ENCODE data around the gene PSAPL1.

The PSAPL1 gene

GRCh38 chr4:7422898-7423180 is 11.9 kb downstream of the PSAPL1 start:
- Histone ChIP-seq H3K4me2 (ENCODE audit: insufficient read depth, low read length) (no peak overlapping the region), H3K27me3 (ENCODE audit: insufficient read depth, low read length, poor library complexity) (no peaks in the 10 kb centered on the region)

GRCh38 chr4:7422151-7422897 is 12.4 kb downstream of the PSAPL1 start:
- no peak overlapping the region for H3K4me2 ChIP-seq (ENCODE audit: insufficient read depth, low read length)
- H2AFZ ChIP-seq (ENCODE audit: low read depth, low read length), result no peak overlapping the region
- H3K27me3 ChIP-seq (ENCODE audit: insufficient read depth, low read length, poor library complexity), result no peaks in the 10 kb centered on the region
- H3K27ac ChIP-seq (ENCODE audit: low read length), result no peak overlapping the region
- no peaks in the 10 kb centered on the region for H3K9me3 ChIP-seq (ENCODE audit: insufficient read depth, low read length, severe bottlenecking)
- no peaks in the 10 kb centered on the region for H3K36me3 ChIP-seq (ENCODE audit: insufficient read depth, low read length)
- ATAC-seq (ENCODE audit: insufficient read depth, low read depth) (no peak), DNase-seq (no peak)
- H3K79me2 ChIP-seq (ENCODE audit: insufficient read depth, low read length), result no peaks in the 10 kb centered on the region
- no peaks in the 10 kb centered on the region; the same call in 1 of the 2 replicates for H4K20me1 ChIP-seq (ENCODE audit: insufficient read depth, low read length)
- no peak for TF ChIP-seq CTCF (IDR thresholded peaks at IDR 0.05; ENCODE audit: borderline replicate concordance, extremely low read depth, low read length, poor library complexity, severe bottlenecking)
- no peaks in the 10 kb centered on the region for H3K4me1 ChIP-seq (ENCODE audit: insufficient read depth, low read length)
- H3K9ac ChIP-seq (ENCODE audit: low read depth, low read length), result no peak overlapping the region
- H3K4me3 ChIP-seq (ENCODE audit: low read depth in 1 of 2, low read length in 2 of 2), result no peak overlapping the region

More at GRCh38 chr4:7422898-7423180, 11.9 kb downstream of the PSAPL1 start:
- ATAC-seq (ENCODE audit: insufficient read depth, low read depth), result no peak
- Histone ChIP-seq H3K9ac (ENCODE audit: low read depth, low read length) (no peak overlapping the region), H3K4me3 (ENCODE audit: low read depth in 1 of 2, low read length in 2 of 2) (no peak overlapping the region), H3K79me2 (ENCODE audit: insufficient read depth, low read length) (no peaks in the 10 kb centered on the region), H3K4me1 (ENCODE audit: insufficient read depth, low read length) (no peaks in the 10 kb centered on the region), H3K27ac (ENCODE audit: low read length) (no peak overlapping the region), H2AFZ (ENCODE audit: low read depth, low read length) (no peak overlapping the region), H4K20me1 (ENCODE audit: insufficient read depth, low read length) (no peaks in the 10 kb centered on the region; the same call in 1 of the 2 replicates), H3K36me3 (ENCODE audit: insufficient read depth, low read length) (no peaks in the 10 kb centered on the region), H3K9me3 (ENCODE audit: insufficient read depth, low read length, severe bottlenecking) (no peaks in the 10 kb centered on the region)
- no peak for DNase-seq
- no peak for TF ChIP-seq CTCF (IDR thresholded peaks at IDR 0.05; ENCODE audit: borderline replicate concordance, extremely low read depth, low read length, poor library complexity, severe bottlenecking)
- no peak for TF ChIP-seq EZH2 (IDR thresholded peaks at IDR 0.05; ENCODE audit: borderline replicate concordance, low read depth, low read length, severe bottlenecking)

GRCh38 chr4:7421356-7422150 is 13.2 kb downstream of the PSAPL1 start:
- no peak overlapping the region for H3K4me3 ChIP-seq (ENCODE audit: low read depth in 1 of 2, low read length in 2 of 2)
- H3K4me2 ChIP-seq (ENCODE audit: insufficient read depth, low read length), result no peak overlapping the region
- no peak overlapping the region for H3K27ac ChIP-seq (ENCODE audit: low read length)
- no peaks in the 10 kb centered on the region for H3K27me3 ChIP-seq (ENCODE audit: insufficient read depth, low read length, poor library complexity)
- H3K9ac ChIP-seq (ENCODE audit: low read depth, low read length), result no peak overlapping the region
- TF ChIP-seq CTCF (IDR thresholded peaks at IDR 0.05; ENCODE audit: borderline replicate concordance, extremely low read depth, low read length, poor library complexity, severe bottlenecking) (no peak), EZH2 (IDR thresholded peaks at IDR 0.05; ENCODE audit: borderline replicate concordance, low read depth, low read length, severe bottlenecking) (no peak)
- H3K9me3 ChIP-seq (ENCODE audit: insufficient read depth, low read length, severe bottlenecking), result no peaks in the 10 kb centered on the region
- H4K20me1 ChIP-seq (ENCODE audit: insufficient read depth, low read length), result no peaks in the 10 kb centered on the region; the same call in 1 of the 2 replicates
- H3K4me1 ChIP-seq (ENCODE audit: insufficient read depth, low read length), result no peaks in the 10 kb centered on the region
- H2AFZ ChIP-seq (ENCODE audit: low read depth, low read length), result no peak overlapping the region
- no peak for DNase-seq
- H3K36me3 ChIP-seq (ENCODE audit: insufficient read depth, low read length), result no peaks in the 10 kb centered on the region
- H3K79me2 ChIP-seq (ENCODE audit: insufficient read depth, low read length), result no peaks in the 10 kb centered on the region
- no peak for ATAC-seq (ENCODE audit: insufficient read depth, low read depth)
